Stimulated activated CD8-positive, alpha-beta memory T cell treated with anti-CD3 and anti-CD28 coated beads, Interleukin-15, amount 100 ng/mL, for 1 hour (primary cell): Measurements from ENCODE around the gene ATRX.

Experiments used
- DNase-seq: peaks from one replicate; pipeline ENCODE4 v3.0.0-alpha.2; 2020; ENCODE audit warnings: low read depth

ATRX gene

GRCh38 chrX:77493677-77494553, 292.1 kb downstream of the ATRX start:
- no peak for DNase-seq

- no peak for DNase-seq
Measured at GRCh38 chrX:77484045-77484444, 302.0 kb downstream of the ATRX start.

DNA sequence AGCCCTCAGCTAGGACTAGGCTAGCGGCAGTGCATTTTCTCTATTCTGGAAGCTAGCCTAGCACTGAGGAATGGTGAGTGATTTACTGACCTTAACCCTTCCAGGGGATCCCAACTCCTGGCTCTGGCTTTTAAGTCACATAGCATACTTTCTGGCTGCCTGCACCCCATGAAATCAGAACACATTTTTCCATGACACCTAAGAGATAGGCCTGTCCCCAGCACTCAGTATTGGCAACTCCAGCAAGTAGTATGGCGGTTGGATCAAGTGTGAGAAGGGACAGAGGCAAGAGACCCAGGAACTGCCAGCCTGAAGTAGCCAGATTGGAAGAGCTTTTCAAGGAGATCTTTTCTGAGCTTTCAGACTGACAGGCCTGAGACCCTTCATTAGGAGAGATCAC, 330.6 kb downstream of the ATRX start:
- DNase-seq: no peak
